Neural cell (in vitro differentiated cells): ENCODE results near the gene IFIT3.

Source experiments
- CTCF ChIP-seq: fragments of 450-650 bp; IDR thresholded peaks from 2 replicates; pipeline ENCODE4 v1.5.1; 2014; ENCODE audit warnings: antibody characterized with exemption, mild to moderate bottlenecking, moderate library complexity; ENCODE audit not compliant: poor library complexity, severe bottlenecking
- EP300 ChIP-seq: fragments of 450-650 bp; conservative IDR thresholded peaks from 2 replicates; pipeline ENCODE4 v1.6.1; 2014; ENCODE audit warnings: antibody characterized with exemption, mild to moderate bottlenecking, moderate library complexity; ENCODE audit not compliant: poor library complexity, severe bottlenecking
- EZH2 ChIP-seq: fragments of 200-600, 300-800 bp; shearing (Covaris generic), sonication (generic); IDR thresholded peaks from 2 replicates; pipeline ENCODE4 v1.6.1; 2014; ENCODE audit warnings: antibody characterized with exemption, low read length, borderline replicate concordance, mild to moderate bottlenecking; ENCODE audit not compliant: insufficient read depth, poor library complexity, severe bottlenecking
- MXI1 ChIP-seq: fragments of 450-650 bp; conservative IDR thresholded peaks from 2 replicates; pipeline ENCODE4 v1.6.1; 2014; ENCODE audit warnings: antibody characterized with exemption, mild to moderate bottlenecking; ENCODE audit not compliant: poor library complexity, severe bottlenecking
- POLR2AphosphoS5 ChIP-seq: IDR thresholded peaks from 2 replicates; pipeline ENCODE4 v1.6.1; 2012
- REST ChIP-seq: IDR thresholded peaks from 2 replicates; pipeline ENCODE4 v1.6.1; 2012; ENCODE audit warnings: borderline replicate concordance
- SMC3 ChIP-seq: fragments of 450-650 bp; conservative IDR thresholded peaks from 2 replicates; pipeline ENCODE4 v1.6.1; 2014; ENCODE audit warnings: antibody characterized with exemption, mild to moderate bottlenecking, moderate library complexity; ENCODE audit not compliant: poor library complexity
- TAF1 ChIP-seq: IDR thresholded peaks from 2 replicates; pipeline ENCODE4 v1.6.1; 2012; ENCODE audit warnings: low read depth

- TF ChIP-seq CTCF (no peak), EZH2 (no peak), EP300 (no peak), SMC3 (no peak), REST (no peak), TAF1 (no peak), POLR2AphosphoS5 (no peak), MXI1 (no peak)
These were observed 30.2 kb downstream of the IFIT3 start for GRCh38 chr10:89357975-89358374.
